Neural progenitor cell (in vitro differentiated cells): ENCODE data around the gene KRTAP2-4. TPM values are rescaled to one million over a fixed set of nuclear protein-coding genes. Genes with fewer than 3 reads are reported as not detected.
"Not testable (repeated sequence)": the region's sequence is repeated elsewhere in the genome, so short reads cannot be mapped to it uniquely, and the experiment has no call there.

Experiments
- DNase-seq: peaks from one replicate; pipeline ENCODE4 v3.0.0-alpha.2; 2016; ENCODE audit warnings: low spot score
- H2AFZ ChIP-seq: fragments of 200-600 bp; sonication (generic); replicated peaks from 2 replicates; pipeline ENCODE4 v1.6.1; 2016; ENCODE audit warnings: antibody characterized with exemption
- H3F3A ChIP-seq: fragments of 200-600 bp; sonication (generic); 2 replicates; pipeline ENCODE4 v1.6.1; 2016; ENCODE audit warnings: antibody characterized with exemption, low read depth
- H3K27ac ChIP-seq: fragments of 200-600 bp; sonication (generic); 2 replicates; pipeline ENCODE4 v1.5.1; 2016; ENCODE audit warnings: mild to moderate bottlenecking
- H3K27me3 ChIP-seq: fragments of 200-600 bp; sonication (generic); 2 replicates; pipeline ENCODE4 v1.6.1; 2016; ENCODE audit warnings: mild to moderate bottlenecking, moderate library complexity
- H3K36me3 ChIP-seq: fragments of 200-600 bp; sonication (generic); 2 replicates; pipeline ENCODE4 v1.5.1; 2016
- H3K4me1 ChIP-seq: fragments of 200-600 bp; sonication (generic); 2 replicates; pipeline ENCODE4 v1.6.1; 2016; ENCODE audit warnings: mixed run types
- H3K4me2 ChIP-seq: fragments of 200-600 bp; sonication (generic); 2 replicates; pipeline ENCODE4 v1.6.1; 2016
- H3K4me3 ChIP-seq: fragments of 200-600 bp; sonication (generic); 2 replicates; pipeline ENCODE4 v1.5.1; 2016
- H3K79me2 ChIP-seq: fragments of 200-600 bp; sonication (generic); 2 replicates; pipeline ENCODE4 v1.6.1; 2016; ENCODE audit warnings: low read depth
- H3K9ac ChIP-seq: fragments of 200-600 bp; sonication (generic); 2 replicates; pipeline ENCODE4 v1.6.1; 2016
- H3K9me3 ChIP-seq: fragments of 200-600 bp; sonication (generic); 2 replicates; pipeline ENCODE4 v1.5.1; 2016; ENCODE audit warnings: low read depth
- H4K20me1 ChIP-seq: fragments of 200-600 bp; sonication (generic); 2 replicates; pipeline ENCODE4 v1.6.1; 2016; ENCODE audit warnings: low read depth
- H3K27ac Mint-ChIP-seq: 3 replicates; pipeline ENCODE4 v1.8.0; 2021; ENCODE audit warnings: mixed read lengths
- H3K27me3 Mint-ChIP-seq: 2 replicates; pipeline ENCODE4 v1.8.0; 2022; ENCODE audit warnings: low read depth, mild to moderate bottlenecking, inconsistent platforms, moderate library complexity, mixed read lengths; ENCODE audit not compliant: insufficient read depth
- H3K36me3 Mint-ChIP-seq: 3 replicates; pipeline ENCODE4 v1.8.0; 2021; ENCODE audit warnings: mixed read lengths
- H3K4me1 Mint-ChIP-seq: 3 replicates; pipeline ENCODE4 v1.8.0; 2021; ENCODE audit warnings: mixed read lengths
- H3K4me3 Mint-ChIP-seq: 3 replicates; pipeline ENCODE4 v1.8.0; 2021; ENCODE audit warnings: mild to moderate bottlenecking, moderate library complexity, mixed read lengths
- H3K9me3 Mint-ChIP-seq: 3 replicates; pipeline ENCODE4 v1.8.0; 2020; ENCODE audit warnings: mixed read lengths
- EZH2 ChIP-seq: fragments of 200-600 bp; sonication (generic); IDR thresholded peaks from 2 replicates; pipeline ENCODE4 v1.6.1; 2017; ENCODE audit warnings: antibody characterized with exemption, mild to moderate bottlenecking, moderate library complexity
- EZH2phosphoT487 ChIP-seq: fragments of 200-600 bp; sonication (generic); IDR thresholded peaks from 2 replicates; pipeline ENCODE4 v1.6.1; 2017; ENCODE audit warnings: antibody characterized with exemption
- total RNA-seq: library from RNA; depleted of rRNA; stranded (reverse); fragments of >200 nt; gene quantifications from 2 replicates; pipeline ENCODE4 v1.2.3, GENCODE V29; 2015; ENCODE audit warnings: low replicate concordance
- TF ChIP-seq, protein P1 (sequence below): fragments of 200-600 bp; sonication (generic); IDR thresholded peaks from 2 replicates; pipeline ENCODE4 v1.5.1; 2017; ENCODE audit warnings: antibody characterized with exemption, mild to moderate bottlenecking

KRTAP2-4 gene
- total RNA-seq, 1 donor from 2014 or later: not detected

- no peaks in the 10 kb centered on the region for H3K27me3 Mint-ChIP-seq
- no peak overlapping the region for H3K27ac ChIP-seq
- no peaks in the 10 kb centered on the region for H3K79me2 ChIP-seq
- H3K9me3 ChIP-seq: no peaks in the 10 kb centered on the region
- TF ChIP-seq, protein P1, sequence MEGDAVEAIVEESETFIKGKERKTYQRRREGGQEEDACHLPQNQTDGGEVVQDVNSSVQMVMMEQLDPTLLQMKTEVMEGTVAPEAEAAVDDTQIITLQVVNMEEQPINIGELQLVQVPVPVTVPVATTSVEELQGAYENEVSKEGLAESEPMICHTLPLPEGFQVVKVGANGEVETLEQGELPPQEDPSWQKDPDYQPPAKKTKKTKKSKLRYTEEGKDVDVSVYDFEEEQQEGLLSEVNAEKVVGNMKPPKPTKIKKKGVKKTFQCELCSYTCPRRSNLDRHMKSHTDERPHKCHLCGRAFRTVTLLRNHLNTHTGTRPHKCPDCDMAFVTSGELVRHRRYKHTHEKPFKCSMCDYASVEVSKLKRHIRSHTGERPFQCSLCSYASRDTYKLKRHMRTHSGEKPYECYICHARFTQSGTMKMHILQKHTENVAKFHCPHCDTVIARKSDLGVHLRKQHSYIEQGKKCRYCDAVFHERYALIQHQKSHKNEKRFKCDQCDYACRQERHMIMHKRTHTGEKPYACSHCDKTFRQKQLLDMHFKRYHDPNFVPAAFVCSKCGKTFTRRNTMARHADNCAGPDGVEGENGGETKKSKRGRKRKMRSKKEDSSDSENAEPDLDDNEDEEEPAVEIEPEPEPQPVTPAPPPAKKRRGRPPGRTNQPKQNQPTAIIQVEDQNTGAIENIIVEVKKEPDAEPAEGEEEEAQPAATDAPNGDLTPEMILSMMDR: no peak
- TF ChIP-seq EZH2 (no peak), EZH2phosphoT487 (no peak)
- H3F3A ChIP-seq: no peaks in the 10 kb centered on the region
- H3K4me3 Mint-ChIP-seq: no peak overlapping the region
- H3K27ac Mint-ChIP-seq: no peak overlapping the region
- H3K36me3 ChIP-seq: no peaks in the 10 kb centered on the region
- no peaks in the 10 kb centered on the region for H3K4me1 ChIP-seq
- no peaks in the 10 kb centered on the region for H3K36me3 Mint-ChIP-seq
- H3K9me3 Mint-ChIP-seq: no peaks in the 10 kb centered on the region
- no peaks in the 10 kb centered on the region for H3K27me3 ChIP-seq
- no peak overlapping the region for H2AFZ ChIP-seq
- H4K20me1 ChIP-seq: no peaks in the 10 kb centered on the region
- no peak overlapping the region for H3K9ac ChIP-seq
- no peak for DNase-seq
- no peak overlapping the region for H3K4me2 ChIP-seq
- H3K4me3 ChIP-seq: no peak overlapping the region
- H3K4me1 Mint-ChIP-seq: no peaks in the 10 kb centered on the region
Observed at GRCh38 chr17:41069031-41069430, 3.4 kb upstream of the KRTAP2-4 start.

DNA sequence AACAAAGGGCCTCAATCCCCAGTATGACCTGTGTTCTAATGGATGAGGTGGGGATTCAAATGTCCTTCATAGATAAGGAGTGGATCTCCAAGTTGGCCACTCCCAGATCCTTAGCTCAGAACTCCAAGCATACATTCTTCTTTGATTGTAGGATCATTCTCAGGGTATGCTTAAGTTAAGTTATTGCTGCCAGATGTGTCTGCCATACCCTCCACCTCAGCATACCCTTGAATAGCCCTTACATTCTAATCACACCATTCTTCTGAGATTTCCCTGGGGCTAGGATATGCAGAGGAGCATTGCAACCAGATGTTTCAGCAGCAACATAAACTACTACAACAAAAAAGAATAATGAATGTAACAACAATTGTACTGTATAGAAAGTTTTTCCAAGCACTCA is 1.6 kb upstream of the KRTAP2-4 start:
- Mint-ChIP-seq H3K27me3 (no peaks in the 10 kb centered on the region), H3K27ac (no peak overlapping the region), H3K4me1 (no peaks in the 10 kb centered on the region), H3K9me3 (no peaks in the 10 kb centered on the region), H3K36me3 (no peaks in the 10 kb centered on the region), H3K4me3 (no peak overlapping the region)
- DNase-seq: no peak
- Histone ChIP-seq H4K20me1 (no peaks in the 10 kb centered on the region), H3K4me2 (no peak overlapping the region), H3K9ac (no peak overlapping the region), H3K9me3 (no peaks in the 10 kb centered on the region), H3K27me3 (no peaks in the 10 kb centered on the region), H3K4me3 (no peak overlapping the region), H3K4me1 (no peaks in the 10 kb centered on the region), H3K36me3 (no peaks in the 10 kb centered on the region), H3F3A (no peaks in the 10 kb centered on the region), H3K79me2 (no peaks in the 10 kb centered on the region), H3K27ac (no peak overlapping the region), H2AFZ (no peak overlapping the region)
- TF ChIP-seq EZH2phosphoT487 (no peak), EZH2 (no peak)
- TF ChIP-seq, protein P1: no peak

DNA sequence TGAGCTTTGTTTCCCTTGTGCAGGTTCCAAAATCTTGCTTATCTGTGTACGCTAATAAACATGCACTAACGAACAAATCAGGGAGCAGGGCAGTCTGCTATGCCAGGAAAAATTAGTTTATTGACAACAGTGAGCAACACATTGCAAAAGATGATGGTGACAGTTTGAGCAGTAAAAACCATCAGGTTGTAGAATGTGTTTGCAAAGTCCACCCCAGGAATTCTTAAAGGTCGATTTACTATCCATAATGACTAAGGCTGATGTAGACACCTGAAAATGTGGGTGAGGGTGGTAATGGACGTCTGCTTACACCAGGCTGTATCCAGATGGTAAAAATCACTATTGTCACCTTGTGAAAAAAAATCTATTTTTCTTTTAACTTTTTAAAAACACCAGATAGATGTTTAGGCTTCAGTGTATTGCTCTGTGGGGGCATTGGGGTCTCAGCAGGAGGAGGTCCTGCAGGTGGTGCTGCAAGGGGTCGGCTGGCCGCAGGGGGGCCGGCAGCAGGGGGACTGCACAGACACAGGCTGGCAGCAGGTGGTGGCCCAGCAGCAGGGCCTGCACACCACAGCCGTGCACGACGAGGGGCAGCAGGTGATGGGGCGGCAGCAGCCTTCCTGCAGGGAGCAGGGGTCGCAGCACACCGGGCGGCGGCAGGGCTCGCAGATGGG is 526 bp downstream of the KRTAP2-4 start:
- not testable (repeated sequence) for H3K4me2 ChIP-seq, H3K27ac Mint-ChIP-seq, H3K9ac ChIP-seq, H3F3A ChIP-seq, H3K9me3 ChIP-seq, DNase-seq, H3K27me3 Mint-ChIP-seq, H3K79me2 ChIP-seq, H3K4me3 ChIP-seq, H3K27me3 ChIP-seq, H3K36me3 ChIP-seq, H3K4me1 Mint-ChIP-seq, H3K4me3 Mint-ChIP-seq, H2AFZ ChIP-seq, H3K4me1 ChIP-seq, H3K27ac ChIP-seq, H3K36me3 Mint-ChIP-seq, H3K9me3 Mint-ChIP-seq, H4K20me1 ChIP-seq

DNA sequence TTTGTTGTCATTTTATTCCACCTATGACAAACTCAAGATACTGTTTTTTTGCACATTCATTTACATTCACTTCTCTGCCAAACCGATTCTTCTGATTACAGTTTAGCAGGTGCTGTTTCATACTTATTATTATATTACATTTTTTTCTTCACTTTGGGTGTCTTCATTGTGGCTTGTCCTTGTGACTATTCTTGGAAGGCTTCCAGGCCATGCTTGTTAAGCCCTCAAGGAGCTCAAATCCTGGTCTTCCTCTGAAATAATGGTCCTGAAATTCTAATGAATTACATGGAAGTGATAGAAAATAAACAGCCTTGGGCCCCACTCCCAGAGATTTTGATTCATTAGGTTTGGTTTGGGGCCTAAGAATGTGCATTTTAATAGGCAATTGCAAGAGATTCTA is 1.4 kb downstream of the KRTAP2-4 start:
- peaks cover 2% of the 10 kb centered on the region for H3K27me3 Mint-ChIP-seq
- H3K4me1 ChIP-seq: no peaks in the 10 kb centered on the region
- no peak overlapping the region for H3K27ac Mint-ChIP-seq

More for the DNA sequence above, 1.4 kb downstream of the KRTAP2-4 start:
- H3K4me2 ChIP-seq: no peak overlapping the region
- no peaks in the 10 kb centered on the region for H3K27me3 ChIP-seq
- Mint-ChIP-seq H3K9me3 (no peaks in the 10 kb centered on the region), H3K4me3 (no peak overlapping the region), H3K36me3 (no peaks in the 10 kb centered on the region), H3K4me1 (peaks cover 5% of the 10 kb centered on the region)
- no peak overlapping the region for H3K4me3 ChIP-seq
- H3K36me3 ChIP-seq: no peaks in the 10 kb centered on the region
- H3K9me3 ChIP-seq: no peaks in the 10 kb centered on the region
- H3F3A ChIP-seq: no peaks in the 10 kb centered on the region
- DNase-seq: no peak
- no peak overlapping the region for H2AFZ ChIP-seq
- no peak overlapping the region for H3K27ac ChIP-seq
- TF ChIP-seq EZH2 (no peak), EZH2phosphoT487 (no peak)
- TF ChIP-seq, protein P1: no peak
- no peaks in the 10 kb centered on the region for H3K79me2 ChIP-seq
- no peaks in the 10 kb centered on the region for H4K20me1 ChIP-seq
- no peak overlapping the region for H3K9ac ChIP-seq
